OCI-LY7 (cell line): ENCODE data around the gene WDR54. TPM values are rescaled to one million over a fixed set of nuclear protein-coding genes. Genes with fewer than 3 reads are reported as not detected.

Experiments
- BruUV-seq: library from RNA; stranded (reverse); fragments of 400-500 nt; replicated peaks from 2 replicates; lab custom pipeline; 2021; lab: Mats Ljungman, UMichigan
- CTCF ChIA-PET: fragments of 300-600 bp; sonication (Branson Sonifier 250); formaldehyde crosslinking; loops from one replicate; lab custom pipeline; 2022; ENCODE audit warnings: antibody characterized with exemption; ENCODE audit not compliant: unreplicated experiment; lab: Charles Lee
- POLR2A ChIA-PET: fragments of 300-600 bp; sonication (Branson Sonifier 250); formaldehyde crosslinking; loops from one replicate; lab custom pipeline; 2022; ENCODE audit warnings: antibody characterized with exemption; lab: Charles Lee
- DNase-seq: peaks from one replicate; pipeline ENCODE4 v3.0.0-alpha.2; 2015; ENCODE audit warnings: low spot score
- H2AFZ ChIP-seq: fragments of 200-600 bp; sonication (generic), shearing (Covaris generic); 2 replicates; pipeline ENCODE4 v1.6.1; 2014; ENCODE audit warnings: mild to moderate bottlenecking, antibody characterized with exemption, low read length, moderate library complexity
- H3K27ac ChIP-seq: fragments of 200-600 bp; sonication (generic); 2 replicates; pipeline ENCODE4 v1.5.1; 2014; ENCODE audit warnings: mixed run types, low read depth, mild to moderate bottlenecking, moderate library complexity, low read length, inconsistent platforms; ENCODE audit not compliant: poor library complexity, severe bottlenecking
- H3K36me3 ChIP-seq: fragments of 200-600 bp; sonication (generic); 2 replicates; pipeline ENCODE4 v1.6.1; 2014; ENCODE audit warnings: mild to moderate bottlenecking, antibody characterized with exemption, low read length, moderate library complexity, mixed read lengths; ENCODE audit not compliant: insufficient read depth
- H3K4me1 ChIP-seq: fragments of 200-600 bp; sonication (generic); 2 replicates; pipeline ENCODE4 v1.5.1; 2014; ENCODE audit warnings: mild to moderate bottlenecking, low read length; ENCODE audit not compliant: insufficient read depth, poor library complexity, severe bottlenecking
- H3K4me2 ChIP-seq: fragments of 200-600 bp; sonication (generic); 2 replicates; pipeline ENCODE4 v1.6.1; 2014; ENCODE audit warnings: mild to moderate bottlenecking, low read length
- H3K4me3 ChIP-seq: fragments of 200-600 bp; sonication (generic); 2 replicates; pipeline ENCODE4 v1.5.1; 2014; ENCODE audit warnings: mild to moderate bottlenecking, low read depth, low read length; ENCODE audit not compliant: poor library complexity, severe bottlenecking
- H3K79me2 ChIP-seq: fragments of 200-600 bp; sonication (generic); 2 replicates; pipeline ENCODE4 v1.6.1; 2016; ENCODE audit warnings: low read depth, mild to moderate bottlenecking, low read length, moderate library complexity, mixed read lengths; ENCODE audit not compliant: insufficient read depth
- H3K9me2 ChIP-seq: fragments of 200-600 bp; sonication (generic); 2 replicates; pipeline ENCODE4 v1.6.1; 2016; ENCODE audit warnings: mild to moderate bottlenecking, low read length, mixed read lengths; ENCODE audit not compliant: insufficient read depth
- H3K9me3 ChIP-seq: fragments of 200-600 bp; sonication (generic); 2 replicates; pipeline ENCODE4 v1.6.1; 2014; ENCODE audit warnings: mild to moderate bottlenecking, mixed run types, low read length, mixed read lengths
- H4K20me1 ChIP-seq: fragments of 200-600 bp; sonication (generic); 2 replicates; pipeline ENCODE4 v1.6.1; 2014; ENCODE audit warnings: mild to moderate bottlenecking, antibody characterized with exemption, low read length, moderate library complexity, mixed read lengths; ENCODE audit not compliant: insufficient read depth
- CTCF ChIP-seq: fragments of 200-600 bp; sonication (generic); conservative IDR thresholded peaks from 2 replicates; pipeline ENCODE4 v1.5.1; 2014; ENCODE audit warnings: mild to moderate bottlenecking, antibody characterized with exemption, low read length, moderate library complexity, mixed read lengths
- EZH2phosphoT487 ChIP-seq: fragments of 200-600 bp; sonication (generic); IDR thresholded peaks from 2 replicates; pipeline ENCODE4 v1.6.1; 2018; ENCODE audit warnings: low read depth, borderline replicate concordance, mild to moderate bottlenecking, mixed run types, antibody characterized with exemption, low read length, moderate library complexity, mixed read lengths
- intact Hi-C: fragments of 100-400 bp; cut with micrococcal nuclease; formaldehyde crosslinking; loops from one replicate; pipeline ENCODE4 v1.10.0; 2022; ENCODE audit not compliant: unreplicated experiment
- total RNA-seq, 2 experiments: library from RNA; depleted of rRNA in 1 of 2; stranded (reverse); fragments of >200 nt in 1 of 2; shearing (Covaris generic) in 1 of 2; gene quantifications; 2 replicates each; pipeline ENCODE4 v1.2.3, GENCODE V29; 2014 to 2022

The WDR54 gene
- total RNA-seq, 2 experiments from 2014 or later: 64.7 to 89.5 TPM

GRCh38 chr2:74375838-74376237 lies 45.7 kb upstream of the WDR54 start:
- BruUV-seq: no TSS peak
- no peaks in the 10 kb centered on the region for H3K9me3 ChIP-seq
- ChIA-PET POLR2A (no interaction called here), CTCF (no interaction called here)
- intact Hi-C loops: no loop called here
- peaks cover 9% of the 10 kb centered on the region for H3K4me1 ChIP-seq
- H3K4me2 ChIP-seq: no peak overlapping the region
- TF ChIP-seq CTCF: no peak
- no peak for TF ChIP-seq EZH2phosphoT487
- no peaks in the 10 kb centered on the region for H3K9me2 ChIP-seq
- H3K27ac ChIP-seq: no peak overlapping the region
- DNase-seq: no peak
- H4K20me1 ChIP-seq: 0 out of 2 replicates have a peak, but pooled peaks cover 7% of the 10 kb centered on the region
- H3K4me3 ChIP-seq: no peak overlapping the region
- no peaks in the 10 kb centered on the region for H3K79me2 ChIP-seq
- H3K36me3 ChIP-seq: peaks cover 26% of the 10 kb centered on the region; the same call in 1 of the 2 replicates
- H2AFZ ChIP-seq: no peak overlapping the region

GRCh38 chr2:74378007-74378406 lies 43.5 kb upstream of the WDR54 start:
- intact Hi-C loops: no loop called here
- ChIA-PET CTCF (no interaction called here), POLR2A (no interaction called here)
- no peak overlapping the region for H2AFZ ChIP-seq
- no TSS peak for BruUV-seq
- H3K27ac ChIP-seq: no peak overlapping the region
- 0 out of 2 replicates have a peak, but pooled peaks cover 7% of the 10 kb centered on the region for H4K20me1 ChIP-seq
- no peak overlapping the region for H3K4me2 ChIP-seq
- H3K36me3 ChIP-seq: peaks cover 31% of the 10 kb centered on the region; the same call in 1 of the 2 replicates
- no peaks in the 10 kb centered on the region for H3K9me2 ChIP-seq
- peaks cover 9% of the 10 kb centered on the region for H3K4me1 ChIP-seq
- DNase-seq: no peak
- no peak for TF ChIP-seq EZH2phosphoT487
- no peak for TF ChIP-seq CTCF
- no peaks in the 10 kb centered on the region for H3K79me2 ChIP-seq
- H3K9me3 ChIP-seq: no peaks in the 10 kb centered on the region
- H3K4me3 ChIP-seq: no peak overlapping the region
